ENCODE data around the gene MAPK1. TPM values are rescaled to one million over a fixed set of nuclear protein-coding genes. Genes with fewer than 3 reads are reported as not detected.
"Not testable (repeated sequence)": the region's sequence is repeated elsewhere in the genome, so short reads cannot be mapped to it uniquely, and the experiment has no call there.

Gene MAPK1
- total RNA-seq, 1 donor from 2014 or later = 148 TPM

GRCh38 chr22:21839765-21840140 lies 27.7 kb downstream of the MAPK1 start:
- Histone ChIP-seq H4K20me1 (ENCODE audit: insufficient read depth, low read length) (peaks cover 59% of the 10 kb centered on the region), H3K9ac (ENCODE audit: low read length) (no peak overlapping the region), H2AFZ (ENCODE audit: low read depth, low read length) (no peak overlapping the region), H3K79me2 (ENCODE audit: insufficient read depth, low read length) (peaks cover 85% of the 10 kb centered on the region), H3K4me2 (ENCODE audit: low read length) (no peak overlapping the region), H3K27ac (ENCODE audit: low read depth, low read length) (no peak overlapping the region), H3K4me3 (ENCODE audit: insufficient read depth, low read depth, low read length) (no peak overlapping the region), H3K36me3 (ENCODE audit: insufficient read depth, low read length) (no peaks in the 10 kb centered on the region), H3K9me3 (ENCODE audit: insufficient read depth, low read depth, low read length) (no peaks in the 10 kb centered on the region), H3K4me1 (ENCODE audit: insufficient read depth, low read length) (peaks cover 12% of the 10 kb centered on the region), H3K27me3 (ENCODE audit: insufficient read depth, low read length) (no peaks in the 10 kb centered on the region)
- peaks cover 25% of the 10 kb centered on the region for H3K4me1 Mint-ChIP-seq (ENCODE audit: low read depth, unreplicated experiment)
- no peak for TF ChIP-seq CTCF (IDR thresholded peaks at IDR 0.05; ENCODE audit: insufficient read depth, low read depth, low read length)
- no peaks in the 10 kb centered on the region for H3K36me3 Mint-ChIP-seq (ENCODE audit: low read depth, unreplicated experiment)
- no peak overlapping the region for H3K4me3 Mint-ChIP-seq (ENCODE audit: unreplicated experiment)
- H3K27me3 Mint-ChIP-seq (ENCODE audit: low read depth, unreplicated experiment) = no peaks in the 10 kb centered on the region
- DNase-seq (ENCODE audit: low read depth) = no peak
- no peaks in the 10 kb centered on the region for H3K9me3 Mint-ChIP-seq (ENCODE audit: unreplicated experiment)
- H3K27ac Mint-ChIP-seq (ENCODE audit: unreplicated experiment) = no peak overlapping the region
- FAIRE-seq = no peak

GRCh38 chr22:21839104-21839764 lies 28.2 kb downstream of the MAPK1 start:
- H3K27ac Mint-ChIP-seq (ENCODE audit: unreplicated experiment); H3K4me2 ChIP-seq (ENCODE audit: low read length); H3K27me3 Mint-ChIP-seq (ENCODE audit: low read depth, unreplicated experiment); DNase-seq (ENCODE audit: low read depth); H3K36me3 Mint-ChIP-seq (ENCODE audit: low read depth, unreplicated experiment); H3K9me3 Mint-ChIP-seq (ENCODE audit: unreplicated experiment); H2AFZ ChIP-seq (ENCODE audit: low read depth, low read length); H3K4me3 Mint-ChIP-seq (ENCODE audit: unreplicated experiment); H3K27ac ChIP-seq (ENCODE audit: low read depth, low read length); H3K9ac ChIP-seq (ENCODE audit: low read length); H3K9me3 ChIP-seq (ENCODE audit: insufficient read depth, low read depth, low read length); FAIRE-seq; H3K4me3 ChIP-seq (ENCODE audit: insufficient read depth, low read depth, low read length); H3K36me3 ChIP-seq (ENCODE audit: insufficient read depth, low read length); H3K27me3 ChIP-seq (ENCODE audit: insufficient read depth, low read length): not testable (repeated sequence)
- Histone ChIP-seq H3K79me2 (ENCODE audit: insufficient read depth, low read length) (peaks cover 85% of the 10 kb centered on the region), H3K4me1 (ENCODE audit: insufficient read depth, low read length) (peaks cover 12% of the 10 kb centered on the region), H4K20me1 (ENCODE audit: insufficient read depth, low read length) (peaks cover 59% of the 10 kb centered on the region)
- H3K4me1 Mint-ChIP-seq (ENCODE audit: low read depth, unreplicated experiment) = peaks cover 29% of the 10 kb centered on the region

GRCh38 chr22:21837248-21837979 lies 30.0 kb downstream of the MAPK1 start:
- Histone ChIP-seq H2AFZ (ENCODE audit: low read depth, low read length) (no peak overlapping the region), H3K27me3 (ENCODE audit: insufficient read depth, low read length) (no peaks in the 10 kb centered on the region), H3K4me1 (ENCODE audit: insufficient read depth, low read length) (peaks cover 14% of the 10 kb centered on the region), H4K20me1 (ENCODE audit: insufficient read depth, low read length) (peaks cover 54% of the 10 kb centered on the region), H3K27ac (ENCODE audit: low read depth, low read length) (peak overlapping the region; percentile 98), H3K9me3 (ENCODE audit: insufficient read depth, low read depth, low read length) (no peaks in the 10 kb centered on the region), H3K4me3 (ENCODE audit: insufficient read depth, low read depth, low read length) (peak overlapping the region; percentile 38), H3K9ac (ENCODE audit: low read length) (peak overlapping the region; percentile 90), H3K79me2 (ENCODE audit: insufficient read depth, low read length) (peaks cover 85% of the 10 kb centered on the region), H3K4me2 (ENCODE audit: low read length) (peak overlapping the region; percentile 84), H3K36me3 (ENCODE audit: insufficient read depth, low read length) (no peaks in the 10 kb centered on the region)
- DNase-seq (ENCODE audit: low read depth) (peak; percentile 94), FAIRE-seq (peak; percentile 55)
- H3K4me1 Mint-ChIP-seq (ENCODE audit: low read depth, unreplicated experiment) = peaks cover 36% of the 10 kb centered on the region
- H3K27me3 Mint-ChIP-seq (ENCODE audit: low read depth, unreplicated experiment) = no peaks in the 10 kb centered on the region
- H3K27ac Mint-ChIP-seq (ENCODE audit: unreplicated experiment) = peak overlapping the region; percentile 95
- H3K36me3 Mint-ChIP-seq (ENCODE audit: low read depth, unreplicated experiment) = no peaks in the 10 kb centered on the region
- no peaks in the 10 kb centered on the region for H3K9me3 Mint-ChIP-seq (ENCODE audit: unreplicated experiment)
- peak overlapping the region; percentile 61 for H3K4me3 Mint-ChIP-seq (ENCODE audit: unreplicated experiment)
- TF ChIP-seq EZH2 (IDR thresholded peaks at IDR 0.05; ENCODE audit: insufficient read depth, low read length) (no peak), CTCF (IDR thresholded peaks at IDR 0.05; ENCODE audit: insufficient read depth, low read depth, low read length) (no peak)

- not testable (repeated sequence) for FAIRE-seq; H2AFZ ChIP-seq (ENCODE audit: low read depth, low read length); H3K27me3 Mint-ChIP-seq (ENCODE audit: low read depth, unreplicated experiment); H3K9me3 ChIP-seq (ENCODE audit: insufficient read depth, low read depth, low read length); H3K27me3 ChIP-seq (ENCODE audit: insufficient read depth, low read length); H3K27ac Mint-ChIP-seq (ENCODE audit: unreplicated experiment); H3K9me3 Mint-ChIP-seq (ENCODE audit: unreplicated experiment); H3K4me3 Mint-ChIP-seq (ENCODE audit: unreplicated experiment); H3K4me2 ChIP-seq (ENCODE audit: low read length); H3K4me3 ChIP-seq (ENCODE audit: insufficient read depth, low read depth, low read length); DNase-seq (ENCODE audit: low read depth); H3K9ac ChIP-seq (ENCODE audit: low read length); H3K36me3 Mint-ChIP-seq (ENCODE audit: low read depth, unreplicated experiment); H3K36me3 ChIP-seq (ENCODE audit: insufficient read depth, low read length)
- Histone ChIP-seq H4K20me1 (ENCODE audit: insufficient read depth, low read length) (peaks cover 62% of the 10 kb centered on the region), H3K79me2 (ENCODE audit: insufficient read depth, low read length) (peaks cover 86% of the 10 kb centered on the region), H3K27ac (ENCODE audit: low read depth, low read length) (peak overlapping the region; percentile 98), H3K4me1 (ENCODE audit: insufficient read depth, low read length) (peaks cover 15% of the 10 kb centered on the region)
- peaks cover 42% of the 10 kb centered on the region for H3K4me1 Mint-ChIP-seq (ENCODE audit: low read depth, unreplicated experiment)
Observed at GRCh38 chr22:21836486-21836885, 31.0 kb downstream of the MAPK1 start.
